Measurements from ENCODE around the gene DIP2B.

GRCh38 chr12:50640321-50640939, 135.6 kb downstream of the DIP2B start:
- TF ChIP-seq POLR2AphosphoS5 (IDR thresholded peaks at IDR 0.05; ENCODE audit: borderline replicate concordance, low read depth, low read length) (no peak), EZH2 (IDR thresholded peaks at IDR 0.05) (no peak)
